Keratinocyte (primary cell): ENCODE data around the gene NEURL3. TPM values are rescaled to one million over a fixed set of nuclear protein-coding genes. Genes with fewer than 3 reads are reported as not detected.

Source experiments
- DNase-seq: peaks from one replicate; pipeline ENCODE4 v3.0.0-alpha.2; 2011; ENCODE audit warnings: low read depth, missing footprints, low spot score
- FAIRE-seq: peaks from 2 replicates; lab custom pipeline; 2011; peaks lifted over from hg19 to GRCh38; lab: Jason Lieb, UNC
- H2AFZ ChIP-seq: 2 replicates; pipeline ENCODE4 v1.6.0; 2012; ENCODE audit warnings: low read length, control low read depth, inconsistent platforms; ENCODE audit not compliant: control insufficient read depth
- H3K27ac ChIP-seq: 2 replicates; pipeline ENCODE4 v1.5.1; 2011; ENCODE audit warnings: low read length; ENCODE audit not compliant: control insufficient read depth, insufficient read depth
- H3K27me3 ChIP-seq: 3 replicates; pipeline ENCODE4 v1.6.0; 2011; ENCODE audit warnings: low read length; ENCODE audit not compliant: control insufficient read depth, insufficient read depth; ENCODE audit errors: extremely low read depth
- H3K36me3 ChIP-seq, 2 experiments: 2 replicates in 1 of 2; 3 replicates in 1 of 2; pipeline ENCODE4 v1.5.1; 2011; ENCODE audit warnings: low read length in 2 of 2, mild to moderate bottlenecking in 1 of 2; ENCODE audit not compliant: control insufficient read depth in 2 of 2, insufficient read depth in 2 of 2; ENCODE audit errors: extremely low read depth in 1 of 2
- H3K4me1 ChIP-seq: 3 replicates; pipeline ENCODE4 v1.5.1; 2011; ENCODE audit warnings: low read length; ENCODE audit not compliant: control insufficient read depth, insufficient read depth; ENCODE audit errors: extremely low read depth
- H3K4me2 ChIP-seq: 3 replicates; pipeline ENCODE4 v1.6.0; 2011; ENCODE audit warnings: low read depth, low read length; ENCODE audit not compliant: control insufficient read depth, insufficient read depth; ENCODE audit errors: extremely low read depth
- H3K4me3 ChIP-seq, 3 experiments: fragments of 200-600 bp in 1 of 3; sonication (generic) in 1 of 3; 2 replicates in 2 of 3; 3 replicates in 1 of 3; pipeline ENCODE4 v1.5.1; 2011 to 2016; ENCODE audit warnings: low read length in 3 of 3, mild to moderate bottlenecking in 3 of 3, control low read depth in 2 of 3, inconsistent platforms in 1 of 3, low read depth in 1 of 3, mixed read lengths in 1 of 3, mixed run types in 1 of 3, moderate library complexity in 1 of 3; ENCODE audit not compliant: control insufficient read depth in 2 of 3, insufficient read depth in 2 of 3; ENCODE audit errors: extremely low read depth in 1 of 3
- H3K79me2 ChIP-seq: 2 replicates; pipeline ENCODE4 v1.6.0; 2012; ENCODE audit warnings: low read length; ENCODE audit not compliant: control insufficient read depth, insufficient read depth
- H3K9ac ChIP-seq: 3 replicates; pipeline ENCODE4 v1.6.0; 2011; ENCODE audit warnings: low read length; ENCODE audit not compliant: control insufficient read depth, insufficient read depth; ENCODE audit errors: extremely low read depth
- H3K9me1 ChIP-seq: 3 replicates; pipeline ENCODE4 v1.6.0; 2011; ENCODE audit warnings: low read length; ENCODE audit not compliant: control insufficient read depth, insufficient read depth; ENCODE audit errors: extremely low read depth
- H3K9me3 ChIP-seq: 2 replicates; pipeline ENCODE4 v1.5.1; 2012; ENCODE audit warnings: low read depth, low read length; ENCODE audit not compliant: control insufficient read depth
- H4K20me1 ChIP-seq: 3 replicates; pipeline ENCODE4 v1.6.0; 2011; ENCODE audit warnings: low read length; ENCODE audit not compliant: control insufficient read depth, insufficient read depth; ENCODE audit errors: extremely low read depth
- EZH2 ChIP-seq: IDR thresholded peaks from one replicate; pipeline ENCODE4 v1.6.1; 2012; ENCODE audit warnings: inconsistent platforms, mild to moderate bottlenecking, low read length, moderate library complexity
- dilution Hi-C: fragments of 300-500 bp; cut with MboI; formaldehyde crosslinking; loops from one replicate; pipeline ENCODE4 v1.7.0; 2020; ENCODE audit warnings: low sequenced_read_pairs; ENCODE audit not compliant: extremely low pct_ligation_motif_present
- polyA plus RNA-seq, 5 experiments: library from polyadenylated mRNA; depleted of rRNA in 3 of 5; stranded (reverse) in 3 of 5; stranded (forward) in 1 of 5; unstranded in 1 of 5; fragments of >200 nt; gene quantifications; 1 replicate in 1 of 5; 2 replicates in 3 of 5; 3 replicates in 1 of 5; pipeline versions ENCODE4 v1.2.1 to v1.2.3, GENCODE V29; 2011 to 2012; ENCODE audit warnings: missing spikeins in 2 of 5, low read depth in 1 of 5, low replicate concordance in 1 of 5
- TF ChIP-seq, protein P1 (sequence below), 3 experiments: IDR thresholded peaks in 1 of 3; conservative IDR thresholded peaks in 1 of 3; optimal IDR thresholded peaks in 1 of 3; 2 replicates in 2 of 3; 3 replicates in 1 of 3; pipeline versions ENCODE3 to v1.5.1; 2011; ENCODE audit warnings: low read length in 3 of 3, mild to moderate bottlenecking in 3 of 3, moderate library complexity in 2 of 3, control low read depth in 1 of 3, inconsistent platforms in 1 of 3; ENCODE audit not compliant: insufficient read depth in 2 of 3; ENCODE audit errors: extremely low read depth in 1 of 3

Gene NEURL3
- polyA plus RNA-seq, 1 donor (not counting 4 experiments of a cell fraction or from before 2014, with no cell fraction given) = not detected

DNA sequence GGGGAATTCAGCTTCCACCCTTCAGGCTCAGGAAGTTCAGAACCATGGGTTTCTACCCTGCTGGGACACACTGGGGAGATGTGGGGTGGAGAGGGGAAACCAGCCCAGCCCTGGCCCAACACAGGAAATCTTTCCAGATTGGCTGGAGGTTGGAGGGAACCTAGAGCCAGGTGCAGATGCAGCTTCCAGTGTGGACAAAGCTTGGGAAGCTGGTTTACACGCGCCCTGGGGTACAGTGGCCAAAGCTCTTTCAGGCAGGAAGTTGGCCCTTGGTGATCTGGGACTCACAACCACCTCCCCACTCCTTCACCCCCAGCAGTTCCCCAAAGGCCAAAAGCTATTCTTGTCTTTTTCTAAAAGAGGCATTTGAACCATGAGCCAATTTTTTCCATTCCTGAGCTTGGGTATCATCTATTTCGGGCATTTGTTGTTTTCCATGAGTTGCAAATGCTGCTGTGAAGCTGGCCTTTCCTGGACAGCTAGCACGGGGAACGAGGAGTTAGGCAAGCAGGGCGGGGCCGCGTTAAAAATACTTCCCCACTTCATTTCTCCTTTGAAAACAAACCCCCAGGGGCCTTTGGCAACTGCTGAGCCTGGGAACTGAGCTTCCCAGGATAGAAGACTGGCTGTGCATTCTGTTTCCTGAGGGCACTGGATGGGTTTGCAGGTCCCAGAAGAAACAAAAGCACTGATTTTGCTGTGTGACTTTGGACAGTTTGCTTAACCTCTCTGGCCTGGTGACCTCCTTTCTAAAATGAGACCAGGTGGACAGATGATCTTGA lies 28.3 kb upstream of the NEURL3 start:
- Histone ChIP-seq H3K4me1 (peaks cover 46% of the 10 kb centered on the region), H3K9me1 (no peaks in the 10 kb centered on the region), H3K9ac (peak overlapping the region; percentile 8), H3K9me3 (no peaks in the 10 kb centered on the region), H2AFZ (peak overlapping the region; percentile 10), H3K4me2 (peak overlapping the region; percentile 63), H3K27ac (peak overlapping the region; percentile 63), H3K27me3 (peaks cover 17% of the 10 kb centered on the region), H3K4me3 (no peak overlapping the region), H3K36me3 (no peaks in the 10 kb centered on the region), H4K20me1 (no peaks in the 10 kb centered on the region), H3K79me2 (peaks cover 2% of the 10 kb centered on the region)
- no peak for DNase-seq
- no peak for FAIRE-seq
- dilution Hi-C loops = no loop called here
- no peak for TF ChIP-seq EZH2
- TF ChIP-seq, protein P1, sequence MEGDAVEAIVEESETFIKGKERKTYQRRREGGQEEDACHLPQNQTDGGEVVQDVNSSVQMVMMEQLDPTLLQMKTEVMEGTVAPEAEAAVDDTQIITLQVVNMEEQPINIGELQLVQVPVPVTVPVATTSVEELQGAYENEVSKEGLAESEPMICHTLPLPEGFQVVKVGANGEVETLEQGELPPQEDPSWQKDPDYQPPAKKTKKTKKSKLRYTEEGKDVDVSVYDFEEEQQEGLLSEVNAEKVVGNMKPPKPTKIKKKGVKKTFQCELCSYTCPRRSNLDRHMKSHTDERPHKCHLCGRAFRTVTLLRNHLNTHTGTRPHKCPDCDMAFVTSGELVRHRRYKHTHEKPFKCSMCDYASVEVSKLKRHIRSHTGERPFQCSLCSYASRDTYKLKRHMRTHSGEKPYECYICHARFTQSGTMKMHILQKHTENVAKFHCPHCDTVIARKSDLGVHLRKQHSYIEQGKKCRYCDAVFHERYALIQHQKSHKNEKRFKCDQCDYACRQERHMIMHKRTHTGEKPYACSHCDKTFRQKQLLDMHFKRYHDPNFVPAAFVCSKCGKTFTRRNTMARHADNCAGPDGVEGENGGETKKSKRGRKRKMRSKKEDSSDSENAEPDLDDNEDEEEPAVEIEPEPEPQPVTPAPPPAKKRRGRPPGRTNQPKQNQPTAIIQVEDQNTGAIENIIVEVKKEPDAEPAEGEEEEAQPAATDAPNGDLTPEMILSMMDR (optimal IDR thresholded peaks at IDR 0.05 in 1 of 3, IDR thresholded peaks at IDR 0.05 in 1 of 3, conservative IDR thresholded peaks at IDR 0.05 in 1 of 3; ENCODE audit: extremely low read depth in 1 of 3, insufficient read depth in 2 of 3, low read length in 3 of 3) = no peak

DNA sequence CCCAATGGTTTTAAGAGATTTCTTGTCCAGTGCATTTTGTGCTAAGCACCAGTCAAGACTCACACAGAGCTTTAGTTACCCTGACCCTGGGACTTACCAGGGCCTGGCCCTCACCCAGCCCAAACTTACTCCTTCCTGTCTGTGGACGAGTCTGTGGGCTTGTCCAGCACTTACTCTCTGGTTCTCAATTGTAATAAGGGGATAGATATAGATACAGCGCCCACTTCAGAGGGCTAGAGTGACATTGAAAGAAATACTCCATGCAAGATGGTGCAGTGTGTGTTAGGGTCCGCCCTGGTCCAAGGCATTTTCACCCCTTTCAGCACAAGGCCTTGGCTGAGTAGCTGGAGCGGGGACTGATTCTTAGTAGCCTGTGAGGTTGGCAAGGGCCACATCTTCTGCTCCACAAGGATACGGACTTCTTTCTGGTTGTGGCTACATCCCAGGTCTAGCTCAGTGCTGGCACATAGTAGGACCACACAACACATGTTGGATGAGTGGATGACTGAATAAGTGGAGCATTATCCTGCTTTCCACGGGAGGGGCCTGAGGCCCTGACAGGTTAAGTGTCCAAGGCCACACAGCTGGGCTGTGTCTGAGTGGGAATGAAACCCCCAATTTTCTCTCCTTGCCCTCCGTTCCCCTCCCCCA lies 27.6 kb upstream of the NEURL3 start:
- DNase-seq (no peak), FAIRE-seq (no peak)
- Histone ChIP-seq H3K9ac (no peak overlapping the region), H4K20me1 (no peaks in the 10 kb centered on the region), H3K36me3 (no peaks in the 10 kb centered on the region), H3K27me3 (peaks cover 21% of the 10 kb centered on the region), H3K4me2 (peak overlapping the region; percentile 63), H3K9me1 (no peaks in the 10 kb centered on the region), H3K9me3 (no peaks in the 10 kb centered on the region), H3K4me3 (no peak overlapping the region), H3K4me1 (peaks cover 42% of the 10 kb centered on the region), H2AFZ (peak overlapping the region; percentile 10), H3K27ac (peak overlapping the region; percentile 63), H3K79me2 (peaks cover 2% of the 10 kb centered on the region)
- dilution Hi-C loops = no loop called here
- no peak for TF ChIP-seq EZH2
- TF ChIP-seq, protein P1 (optimal IDR thresholded peaks at IDR 0.05 in 1 of 3, IDR thresholded peaks at IDR 0.05 in 1 of 3, conservative IDR thresholded peaks at IDR 0.05 in 1 of 3; ENCODE audit: extremely low read depth in 1 of 3, insufficient read depth in 2 of 3, low read length in 3 of 3) = no peak
